IPS-18c (cell line): ENCODE results near the gene CMKLR1.

Experiments
- H3K4me3 ChIP-seq: 2 replicates; pipeline ENCODE4 v1.7.0; 2013; ENCODE audit warnings: low read depth, mild to moderate bottlenecking, low read length, moderate library complexity; ENCODE audit not compliant: insufficient read depth
- H3K9me3 ChIP-seq: one replicate; pipeline ENCODE4 v1.6.1; 2013; ENCODE audit warnings: mild to moderate bottlenecking, low read length, moderate library complexity; ENCODE audit not compliant: control insufficient read depth, insufficient read depth

The CMKLR1 gene

DNA sequence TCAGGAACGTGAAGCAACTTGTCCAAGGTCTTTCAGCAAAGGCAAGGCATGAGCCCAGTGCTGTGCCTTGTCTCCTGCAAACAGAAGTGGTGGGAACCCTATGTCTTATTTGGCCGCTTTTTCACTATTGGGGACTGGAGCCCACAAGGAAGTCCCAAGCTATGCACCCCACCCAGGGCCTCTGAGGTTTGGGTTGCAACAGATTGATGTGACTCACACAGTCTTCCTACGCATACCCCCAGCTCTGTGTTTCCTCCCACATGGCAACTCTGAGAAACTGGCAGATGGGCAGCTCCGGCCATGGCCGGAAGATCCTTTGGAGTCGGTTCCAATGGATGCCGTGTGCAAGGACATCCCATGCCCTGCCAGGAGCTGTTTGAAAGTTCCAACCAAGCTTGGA, 28.3 kb upstream of the CMKLR1 start:
- Histone ChIP-seq H3K4me3 (no peak overlapping the region; the same call in 1 of the 2 replicates), H3K9me3 (no peaks in the 10 kb centered on the region)

GRCh38 chr12:108365324-108365723, 26.2 kb upstream of the CMKLR1 start:
- no peaks in the 10 kb centered on the region for H3K9me3 ChIP-seq
- no peak overlapping the region for H3K4me3 ChIP-seq

DNA sequence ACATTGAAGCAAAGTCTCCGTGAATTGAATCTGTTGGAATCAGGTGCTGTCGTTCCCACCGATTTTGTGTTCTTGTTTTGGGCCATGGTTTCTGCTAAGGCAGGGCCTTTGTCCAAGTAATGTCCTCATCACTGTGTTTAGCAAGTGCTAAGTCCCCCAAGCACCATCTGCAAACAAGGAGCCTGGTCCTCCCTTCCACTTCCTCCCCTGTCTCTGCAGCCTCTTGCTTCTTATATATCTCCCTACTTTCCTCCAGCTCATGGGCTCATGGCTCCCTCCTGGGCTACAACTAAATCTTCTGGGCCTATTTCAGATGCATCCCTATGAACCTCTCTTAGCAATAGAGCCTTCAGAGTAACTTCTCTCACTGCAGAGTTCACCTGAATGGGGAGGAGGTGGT, 25.8 kb upstream of the CMKLR1 start:
- H3K9me3 ChIP-seq, result no peaks in the 10 kb centered on the region
- H3K4me3 ChIP-seq, result no peak overlapping the region

DNA sequence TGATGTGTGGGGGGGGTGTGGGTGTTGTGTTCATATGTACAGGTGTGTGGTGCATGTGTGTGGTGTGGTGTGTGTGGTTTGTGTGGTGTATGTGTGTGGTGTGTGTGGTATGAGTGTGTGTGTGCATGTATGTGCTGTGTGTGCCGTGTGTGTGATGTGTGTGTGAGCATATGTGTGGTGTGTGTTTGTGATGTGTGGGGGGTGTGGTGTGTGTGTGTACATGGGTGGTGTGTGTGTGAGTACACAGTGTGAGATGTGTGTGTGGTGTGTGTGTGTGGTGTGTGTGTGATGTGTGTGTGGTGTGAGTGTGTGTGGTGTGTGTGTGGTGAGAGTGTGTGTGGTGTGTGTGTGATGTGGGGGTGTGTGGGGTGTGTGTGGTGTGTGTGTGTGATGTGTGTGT, 24.5 kb upstream of the CMKLR1 start:
- no peak overlapping the region for H3K4me3 ChIP-seq
- H3K9me3 ChIP-seq, result no peaks in the 10 kb centered on the region

DNA sequence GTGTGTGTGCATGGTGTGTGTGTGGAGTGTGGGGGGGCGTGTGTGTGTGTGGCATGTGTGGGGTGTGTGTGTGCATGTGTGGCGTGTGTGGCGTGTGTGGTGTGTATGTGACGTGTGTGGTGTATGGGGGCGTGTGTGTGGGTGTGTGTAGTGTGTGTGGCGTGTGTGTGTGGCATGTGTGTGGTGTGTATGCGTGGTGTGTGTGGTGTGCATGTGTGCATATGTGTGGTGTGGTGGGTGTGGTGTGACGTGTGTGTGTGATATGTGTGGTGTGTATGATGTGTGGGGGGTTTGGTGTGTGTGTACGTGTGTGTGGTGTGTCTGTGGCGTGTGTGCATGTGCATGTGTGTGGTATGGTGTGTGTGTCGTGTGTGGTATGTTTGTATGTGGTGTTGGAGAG, 24.1 kb upstream of the CMKLR1 start:
- H3K9me3 ChIP-seq, result no peaks in the 10 kb centered on the region

GRCh38 chr12:108361606-108362005, 22.5 kb upstream of the CMKLR1 start:
- H3K9me3 ChIP-seq, result no peaks in the 10 kb centered on the region
- no peak overlapping the region for H3K4me3 ChIP-seq

More for the DNA sequence above, 24.1 kb upstream of the CMKLR1 start:
- H3K4me3 ChIP-seq, result no peak overlapping the region

GRCh38 chr12:108360487-108360886, 21.4 kb upstream of the CMKLR1 start:
- Histone ChIP-seq H3K4me3 (no peak overlapping the region), H3K9me3 (no peaks in the 10 kb centered on the region)

DNA sequence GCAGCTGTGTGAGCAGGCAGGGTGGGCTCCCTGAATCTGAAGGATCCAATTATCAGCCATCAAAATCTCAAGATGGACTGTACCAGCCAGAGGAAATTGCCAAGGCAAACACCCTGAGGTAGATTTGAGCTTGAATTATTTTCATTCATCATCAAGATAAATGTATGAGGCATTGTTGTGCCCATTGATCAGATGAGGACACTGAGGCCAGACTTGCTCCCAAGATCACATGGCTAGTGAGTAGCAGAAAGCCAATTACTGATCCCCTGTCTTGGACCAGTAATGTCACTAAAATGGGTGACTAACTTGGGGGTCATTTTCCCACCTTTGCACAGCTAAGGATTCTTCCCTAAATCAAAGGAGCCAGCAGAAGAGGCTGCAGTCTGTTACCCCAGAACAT, 20.9 kb upstream of the CMKLR1 start:
- no peak overlapping the region for H3K4me3 ChIP-seq
- no peaks in the 10 kb centered on the region for H3K9me3 ChIP-seq

- Histone ChIP-seq H3K9me3 (no peaks in the 10 kb centered on the region), H3K4me3 (no peak overlapping the region)
These were observed 19.5 kb upstream of the CMKLR1 start for GRCh38 chr12:108358580-108358965.

GRCh38 chr12:108357834-108358579, 18.9 kb upstream of the CMKLR1 start:
- Histone ChIP-seq H3K9me3 (no peaks in the 10 kb centered on the region), H3K4me3 (no peak overlapping the region)

DNA sequence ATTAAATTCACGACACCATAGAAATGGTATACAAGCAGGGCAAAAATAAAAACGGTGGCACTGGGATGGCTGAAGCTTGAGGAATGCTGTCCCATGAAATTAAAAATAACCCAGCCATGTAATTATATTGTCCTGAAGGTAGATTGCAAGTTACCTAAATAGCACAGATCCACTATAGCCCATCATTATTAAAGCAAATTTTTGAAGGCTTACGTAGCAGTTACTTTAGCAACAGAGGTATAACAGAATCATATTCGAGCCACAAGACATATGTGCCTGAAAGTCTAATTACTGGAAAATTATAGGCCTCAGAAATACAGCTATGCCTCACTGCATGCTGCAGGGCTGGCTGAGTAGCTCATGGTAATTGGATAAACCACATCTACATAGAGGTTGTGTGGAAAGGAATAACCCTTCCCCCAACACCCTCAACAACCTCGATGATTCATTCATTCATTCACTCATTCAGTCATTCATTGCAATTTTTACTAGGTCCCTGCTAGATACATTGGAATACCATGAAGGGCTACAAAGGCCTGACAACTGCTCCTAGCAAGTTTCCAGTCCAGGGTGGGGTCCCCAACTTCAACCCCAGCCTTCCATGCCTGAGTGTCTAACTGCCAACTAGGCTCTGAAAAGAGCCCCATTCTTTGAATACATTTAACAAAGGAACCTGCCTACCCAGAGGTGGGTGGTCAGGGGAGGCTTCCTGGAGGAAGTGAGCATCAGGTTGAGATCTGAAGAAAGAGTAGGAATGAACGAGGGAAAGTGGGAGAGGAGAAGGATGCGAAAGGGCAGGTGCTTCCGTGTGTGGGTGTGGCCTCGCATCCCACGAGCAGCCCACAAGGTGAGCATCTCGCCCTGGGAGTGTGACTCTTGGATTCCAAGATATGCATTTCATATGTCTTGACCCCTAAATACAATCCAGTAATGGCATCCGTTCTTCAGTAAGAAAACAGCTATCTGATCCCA, 18.0 kb upstream of the CMKLR1 start:
- Histone ChIP-seq H3K4me3 (no peak overlapping the region), H3K9me3 (no peaks in the 10 kb centered on the region)

DNA sequence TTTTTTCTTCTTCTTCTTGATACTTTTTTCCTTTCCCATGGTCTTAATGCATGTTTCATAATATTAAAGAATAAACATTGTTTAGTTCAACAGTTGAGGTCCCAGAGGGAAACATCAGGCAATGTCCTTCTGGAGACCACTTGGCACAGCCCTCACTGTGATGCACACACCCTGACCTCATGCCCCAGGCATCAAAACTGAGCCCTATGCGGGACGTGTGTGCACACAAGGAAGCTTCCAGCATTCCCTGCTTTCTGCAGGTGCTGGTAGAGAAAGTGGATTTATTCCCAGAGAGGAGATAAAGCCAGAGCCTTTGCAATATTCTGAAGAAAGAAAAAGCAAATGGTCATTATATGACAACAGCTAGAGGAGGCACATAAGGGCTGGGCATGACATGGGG, 16.0 kb upstream of the CMKLR1 start:
- H3K9me3 ChIP-seq, result no peaks in the 10 kb centered on the region
- no peak overlapping the region for H3K4me3 ChIP-seq

GRCh38 chr12:108352591-108352990, 13.5 kb upstream of the CMKLR1 start:
- H3K9me3 ChIP-seq, result no peaks in the 10 kb centered on the region
- no peak overlapping the region for H3K4me3 ChIP-seq

DNA sequence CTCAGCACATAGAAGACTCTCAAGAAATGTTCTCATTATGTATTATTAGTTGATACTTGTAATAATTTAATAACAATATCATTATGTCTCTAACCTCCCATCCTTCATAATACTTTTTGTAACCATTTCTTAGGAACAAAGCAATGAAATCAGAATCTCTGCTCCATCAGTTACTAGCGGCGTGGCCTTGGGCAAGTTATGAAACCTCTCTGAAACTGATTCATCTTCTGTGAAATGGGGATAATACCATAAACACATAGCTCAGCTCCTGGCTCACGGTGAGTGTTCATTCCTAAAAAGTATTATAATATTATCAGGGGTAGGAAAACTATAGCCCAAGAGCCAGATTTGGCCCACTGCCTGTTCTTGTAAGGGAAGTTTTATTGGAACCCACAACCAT, 11.4 kb upstream of the CMKLR1 start:
- peaks cover 2% of the 10 kb centered on the region for H3K9me3 ChIP-seq
- no peak overlapping the region for H3K4me3 ChIP-seq

DNA sequence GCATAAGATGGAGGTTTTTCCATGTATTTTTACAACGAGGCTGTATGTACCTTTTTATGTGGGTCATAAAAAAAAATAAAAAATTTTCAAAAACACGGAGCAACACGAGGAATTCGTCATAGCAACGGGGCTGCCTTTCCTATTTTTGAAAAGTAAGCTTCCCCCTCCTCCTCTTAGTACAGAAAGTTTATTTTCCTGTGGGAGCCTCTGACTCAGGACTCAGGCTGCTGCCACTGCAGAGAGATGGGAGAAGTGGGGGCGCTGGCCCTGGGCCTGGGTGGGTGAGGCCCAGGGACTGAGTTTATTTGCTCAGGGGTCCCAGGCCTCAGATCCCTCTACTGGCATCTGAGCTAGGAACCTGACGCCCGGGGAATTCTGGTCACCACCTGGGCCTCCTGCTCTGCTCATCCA, 10.2 kb upstream of the CMKLR1 start:
- no peak overlapping the region for H3K4me3 ChIP-seq

DNA sequence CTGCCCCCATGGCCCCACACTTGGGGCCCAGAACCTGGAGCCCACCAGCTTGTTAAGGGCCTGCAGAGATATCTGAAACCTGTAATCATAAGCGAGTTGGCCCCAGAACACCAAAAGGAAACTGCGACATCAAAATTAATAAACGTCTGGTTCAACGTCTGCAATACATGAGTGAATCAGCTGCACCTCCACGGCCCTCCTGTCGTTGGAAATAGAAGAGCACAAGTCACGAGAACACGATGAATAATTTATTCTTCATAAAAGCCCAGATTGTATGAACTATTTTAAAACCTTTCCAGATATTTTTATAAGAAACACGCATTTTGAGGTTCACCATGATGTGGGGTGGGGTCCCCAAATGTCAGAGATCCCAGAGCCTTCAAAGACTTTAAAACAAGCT, 9.7 kb upstream of the CMKLR1 start:
- Histone ChIP-seq H3K9me3 (peaks cover 2% of the 10 kb centered on the region), H3K4me3 (no peak overlapping the region)

More for the DNA sequence above, 10.2 kb upstream of the CMKLR1 start:
- H3K9me3 ChIP-seq, result peaks cover 2% of the 10 kb centered on the region

- no peak overlapping the region for H3K4me3 ChIP-seq
- H3K9me3 ChIP-seq, result peaks cover 2% of the 10 kb centered on the region
These were observed 7.9 kb upstream of the CMKLR1 start for GRCh38 chr12:108346727-108347710.
